ENCODE measurements around the gene LRCOL1.

LRCOL1 gene

DNA sequence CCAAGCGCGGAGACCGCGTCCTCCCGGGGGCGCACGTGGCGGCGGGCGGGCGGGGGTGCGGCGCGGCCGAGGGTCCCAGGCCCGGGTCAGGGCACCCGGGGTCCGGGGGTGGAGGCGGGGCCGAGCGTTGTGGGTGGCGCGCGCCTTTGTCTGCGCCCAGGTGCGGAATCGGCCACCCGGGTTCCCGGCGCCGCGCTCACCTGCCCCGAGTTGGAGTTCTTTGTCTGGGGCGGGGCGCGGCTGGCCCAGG lies 50.1 kb downstream of the LRCOL1 start:
- Histone ChIP-seq H3K9me3 (ENCODE audit: control insufficient read depth, insufficient read depth, low read depth, low read length) (no peaks in the 10 kb centered on the region), H3K27ac (ENCODE audit: extremely low read depth, low read depth, low read length) (peak overlapping the region; percentile 79; the same call in 1 of the 2 replicates), H3K36me3 (ENCODE audit: control insufficient read depth in 2 of 2, insufficient read depth in 1 of 2, low read length in 2 of 2) (peaks cover 0 to 7% of the 10 kb centered on the region in 2 experiments; a peak in 2 of 3 replicates), H3K4me1 (ENCODE audit: control insufficient read depth, insufficient read depth, low read length) (peaks cover 4% of the 10 kb centered on the region), H3K4me3 (ENCODE audit: low read depth, low read length) (peak overlapping the region; percentile 59)
- TF ChIP-seq ZNF175 (tag by site-specific recombination; IDR thresholded peaks at IDR 0.05) (no peak), ZNF214 (tag by site-specific recombination; IDR thresholded peaks at IDR 0.05; ENCODE audit: borderline replicate concordance) (no peak), ZNF302 (tag by site-specific recombination; IDR thresholded peaks at IDR 0.05; ENCODE audit: low read depth) (no peak), IKZF3 (tag by site-specific recombination; IDR thresholded peaks at IDR 0.05) (no peak), SP7 (tag by site-specific recombination; IDR thresholded peaks at IDR 0.05) (no peak), ZNF529 (tag by site-specific recombination; IDR thresholded peaks at IDR 0.05; ENCODE audit: insufficient replicate concordance) (no peak), ZNF23 (tag by site-specific recombination; IDR thresholded peaks at IDR 0.05; ENCODE audit: borderline replicate concordance) (no peak), ZNF416 (tag by site-specific recombination; IDR thresholded peaks at IDR 0.05) (no peak), ZNF394 (tag by site-specific recombination; IDR thresholded peaks at IDR 0.05; ENCODE audit: borderline replicate concordance) (no peak), HOXD13 (CRISPR knock-in tag; IDR thresholded peaks at IDR 0.05; ENCODE audit: borderline replicate concordance) (no peak), ZNF341 (tag by site-specific recombination; IDR thresholded peaks at IDR 0.05; ENCODE audit: low read depth) (no peak), ZNF776 (tag by site-specific recombination; IDR thresholded peaks at IDR 0.05; ENCODE audit: borderline replicate concordance) (no peak)
- TF ChIP-seq, protein P1, sequence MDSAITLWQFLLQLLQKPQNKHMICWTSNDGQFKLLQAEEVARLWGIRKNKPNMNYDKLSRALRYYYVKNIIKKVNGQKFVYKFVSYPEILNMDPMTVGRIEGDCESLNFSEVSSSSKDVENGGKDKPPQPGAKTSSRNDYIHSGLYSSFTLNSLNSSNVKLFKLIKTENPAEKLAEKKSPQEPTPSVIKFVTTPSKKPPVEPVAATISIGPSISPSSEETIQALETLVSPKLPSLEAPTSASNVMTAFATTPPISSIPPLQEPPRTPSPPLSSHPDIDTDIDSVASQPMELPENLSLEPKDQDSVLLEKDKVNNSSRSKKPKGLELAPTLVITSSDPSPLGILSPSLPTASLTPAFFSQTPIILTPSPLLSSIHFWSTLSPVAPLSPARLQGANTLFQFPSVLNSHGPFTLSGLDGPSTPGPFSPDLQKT (IDR thresholded peaks at IDR 0.05; ENCODE audit: borderline replicate concordance, low read depth, low read length), result no peak
- TF ChIP-seq, protein P2, sequence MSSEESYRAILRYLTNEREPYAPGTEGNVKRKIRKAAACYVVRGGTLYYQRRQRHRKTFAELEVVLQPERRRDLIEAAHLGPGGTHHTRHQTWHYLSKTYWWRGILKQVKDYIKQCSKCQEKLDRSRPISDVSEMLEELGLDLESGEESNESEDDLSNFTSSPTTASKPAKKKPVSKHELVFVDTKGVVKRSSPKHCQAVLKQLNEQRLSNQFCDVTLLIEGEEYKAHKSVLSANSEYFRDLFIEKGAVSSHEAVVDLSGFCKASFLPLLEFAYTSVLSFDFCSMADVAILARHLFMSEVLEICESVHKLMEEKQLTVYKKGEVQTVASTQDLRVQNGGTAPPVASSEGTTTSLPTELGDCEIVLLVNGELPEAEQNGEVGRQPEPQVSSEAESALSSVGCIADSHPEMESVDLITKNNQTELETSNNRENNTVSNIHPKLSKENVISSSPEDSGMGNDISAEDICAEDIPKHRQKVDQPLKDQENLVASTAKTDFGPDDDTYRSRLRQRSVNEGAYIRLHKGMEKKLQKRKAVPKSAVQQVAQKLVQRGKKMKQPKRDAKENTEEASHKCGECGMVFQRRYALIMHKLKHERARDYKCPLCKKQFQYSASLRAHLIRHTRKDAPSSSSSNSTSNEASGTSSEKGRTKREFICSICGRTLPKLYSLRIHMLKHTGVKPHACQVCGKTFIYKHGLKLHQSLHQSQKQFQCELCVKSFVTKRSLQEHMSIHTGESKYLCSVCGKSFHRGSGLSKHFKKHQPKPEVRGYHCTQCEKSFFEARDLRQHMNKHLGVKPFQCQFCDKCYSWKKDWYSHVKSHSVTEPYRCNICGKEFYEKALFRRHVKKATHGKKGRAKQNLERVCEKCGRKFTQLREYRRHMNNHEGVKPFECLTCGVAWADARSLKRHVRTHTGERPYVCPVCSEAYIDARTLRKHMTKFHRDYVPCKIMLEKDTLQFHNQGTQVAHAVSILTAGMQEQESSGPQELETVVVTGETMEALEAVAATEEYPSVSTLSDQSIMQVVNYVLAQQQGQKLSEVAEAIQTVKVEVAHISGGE (tag by site-specific recombination; conservative IDR thresholded peaks at IDR 0.05; ENCODE audit: low read depth), result no peak
- TF ChIP-seq, protein P3, sequence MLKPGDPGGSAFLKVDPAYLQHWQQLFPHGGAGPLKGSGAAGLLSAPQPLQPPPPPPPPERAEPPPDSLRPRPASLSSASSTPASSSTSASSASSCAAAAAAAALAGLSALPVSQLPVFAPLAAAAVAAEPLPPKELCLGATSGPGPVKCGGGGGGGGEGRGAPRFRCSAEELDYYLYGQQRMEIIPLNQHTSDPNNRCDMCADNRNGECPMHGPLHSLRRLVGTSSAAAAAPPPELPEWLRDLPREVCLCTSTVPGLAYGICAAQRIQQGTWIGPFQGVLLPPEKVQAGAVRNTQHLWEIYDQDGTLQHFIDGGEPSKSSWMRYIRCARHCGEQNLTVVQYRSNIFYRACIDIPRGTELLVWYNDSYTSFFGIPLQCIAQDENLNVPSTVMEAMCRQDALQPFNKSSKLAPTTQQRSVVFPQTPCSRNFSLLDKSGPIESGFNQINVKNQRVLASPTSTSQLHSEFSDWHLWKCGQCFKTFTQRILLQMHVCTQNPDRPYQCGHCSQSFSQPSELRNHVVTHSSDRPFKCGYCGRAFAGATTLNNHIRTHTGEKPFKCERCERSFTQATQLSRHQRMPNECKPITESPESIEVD (tag by site-specific recombination; IDR thresholded peaks at IDR 0.05), result no peak
- TF ChIP-seq, protein P4, sequence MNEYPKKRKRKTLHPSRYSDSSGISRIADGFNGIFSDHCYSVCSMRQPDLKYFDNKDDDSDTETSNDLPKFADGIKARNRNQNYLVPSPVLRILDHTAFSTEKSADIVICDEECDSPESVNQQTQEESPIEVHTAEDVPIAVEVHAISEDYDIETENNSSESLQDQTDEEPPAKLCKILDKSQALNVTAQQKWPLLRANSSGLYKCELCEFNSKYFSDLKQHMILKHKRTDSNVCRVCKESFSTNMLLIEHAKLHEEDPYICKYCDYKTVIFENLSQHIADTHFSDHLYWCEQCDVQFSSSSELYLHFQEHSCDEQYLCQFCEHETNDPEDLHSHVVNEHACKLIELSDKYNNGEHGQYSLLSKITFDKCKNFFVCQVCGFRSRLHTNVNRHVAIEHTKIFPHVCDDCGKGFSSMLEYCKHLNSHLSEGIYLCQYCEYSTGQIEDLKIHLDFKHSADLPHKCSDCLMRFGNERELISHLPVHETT (tag by site-specific recombination; IDR thresholded peaks at IDR 0.05), result no peak
- TF ChIP-seq, protein P5, sequence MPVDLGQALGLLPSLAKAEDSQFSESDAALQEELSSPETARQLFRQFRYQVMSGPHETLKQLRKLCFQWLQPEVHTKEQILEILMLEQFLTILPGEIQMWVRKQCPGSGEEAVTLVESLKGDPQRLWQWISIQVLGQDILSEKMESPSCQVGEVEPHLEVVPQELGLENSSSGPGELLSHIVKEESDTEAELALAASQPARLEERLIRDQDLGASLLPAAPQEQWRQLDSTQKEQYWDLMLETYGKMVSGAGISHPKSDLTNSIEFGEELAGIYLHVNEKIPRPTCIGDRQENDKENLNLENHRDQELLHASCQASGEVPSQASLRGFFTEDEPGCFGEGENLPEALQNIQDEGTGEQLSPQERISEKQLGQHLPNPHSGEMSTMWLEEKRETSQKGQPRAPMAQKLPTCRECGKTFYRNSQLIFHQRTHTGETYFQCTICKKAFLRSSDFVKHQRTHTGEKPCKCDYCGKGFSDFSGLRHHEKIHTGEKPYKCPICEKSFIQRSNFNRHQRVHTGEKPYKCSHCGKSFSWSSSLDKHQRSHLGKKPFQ (tag by site-specific recombination; IDR thresholded peaks at IDR 0.05), result no peak
- POLR2A ChIA-PET, result interaction anchor here (1.0 kb wide), 2 partner anchors 69 to 144 kb away, joined by 3 read pairs; no protein-coding TSS in a partner anchor
- CTCF ChIA-PET, result interaction anchor here (1.4 to 4.7 kb wide), 4 partner anchors 37 to 145 kb away, joined by 4 to 34 read pairs (median 6); no protein-coding TSS in a partner anchor
